Uterus (tissue), 4 donors: ENCODE results near the gene TRANK1. TPM values are rescaled to one million over a fixed set of nuclear protein-coding genes. Genes with fewer than 3 reads are reported as not detected.

Experiments used
- DNase-seq, 2 donors: peaks; one replicate each; pipeline ENCODE4 v3.0.0-alpha.2; 2019 to 2020
- H3K27ac ChIP-seq, 2 donors: fragments of 200-600 bp; sonication (generic); 1 replicate in 1 of 2; 2 replicates in 1 of 2; pipeline ENCODE4 v1.5.1; 2016 to 2018
- H3K27me3 ChIP-seq, 2 donors: fragments of 200-600 bp; sonication (generic); one replicate each; pipeline ENCODE4 v1.5.1; 2018 to 2019; ENCODE audit warnings: control low read depth in 1 of 2
- H3K36me3 ChIP-seq, 2 donors: fragments of 200-600 bp; sonication (generic); one replicate each; pipeline ENCODE4 v1.5.1; 2019; ENCODE audit warnings: control low read depth in 1 of 2
- H3K4me1 ChIP-seq, 2 donors: fragments of 200-600 bp; sonication (generic); one replicate each; pipeline ENCODE4 v1.5.1; 2018 to 2019; ENCODE audit warnings: control low read depth in 1 of 2
- H3K4me3 ChIP-seq, 2 donors: fragments of 200-600 bp; sonication (generic); 1 replicate in 1 of 2; 2 replicates in 1 of 2; pipeline ENCODE4 v1.5.1; 2018 to 2019; ENCODE audit warnings: mild to moderate bottlenecking in 1 of 2
- H3K9me3 ChIP-seq, 2 donors: fragments of 200-600 bp; sonication (generic); one replicate each; pipeline ENCODE4 v1.5.1; 2019; ENCODE audit warnings: control low read depth in 1 of 2
- CTCF ChIP-seq, 4 experiments: fragments of 200-600 bp in 2 of 4; fragments of 450-650 bp in 2 of 4; sonication (generic) in 2 of 4; IDR thresholded peaks; one replicate each; pipeline ENCODE4 v1.5.1; 2016 to 2019; ENCODE audit warnings: antibody characterized with exemption in 4 of 4, mild to moderate bottlenecking in 2 of 4, moderate library complexity in 1 of 4
- POLR2A ChIP-seq, 2 donors: fragments of 450-650 bp; IDR thresholded peaks; one replicate each; pipeline ENCODE4 v1.6.1; 2016; ENCODE audit warnings: antibody characterized with exemption in 2 of 2, mild to moderate bottlenecking in 1 of 2, moderate library complexity in 1 of 2
- intact Hi-C: fragments of 100-400 bp; cut with DNase I; formaldehyde crosslinking; loops from one replicate; pipeline ENCODE4 v1.15.1; 2023; ENCODE audit warnings: low total_unique reads
- total RNA-seq, 4 donors: library from RNA; depleted of rRNA in 3 of 4; stranded (reverse); fragments of >200 nt in 3 of 4; gene quantifications; one replicate each; pipeline versions ENCODE4 v1.1.0 to v1.2.4, GENCODE V29; 2014 to 2023
- donor health status: DM: yes; HTN: yes; CAD: no.

Gene TRANK1
- total RNA-seq, 4 donors from 2014 or later = 10.6 to 52.1 (median 21.6) TPM

DNA sequence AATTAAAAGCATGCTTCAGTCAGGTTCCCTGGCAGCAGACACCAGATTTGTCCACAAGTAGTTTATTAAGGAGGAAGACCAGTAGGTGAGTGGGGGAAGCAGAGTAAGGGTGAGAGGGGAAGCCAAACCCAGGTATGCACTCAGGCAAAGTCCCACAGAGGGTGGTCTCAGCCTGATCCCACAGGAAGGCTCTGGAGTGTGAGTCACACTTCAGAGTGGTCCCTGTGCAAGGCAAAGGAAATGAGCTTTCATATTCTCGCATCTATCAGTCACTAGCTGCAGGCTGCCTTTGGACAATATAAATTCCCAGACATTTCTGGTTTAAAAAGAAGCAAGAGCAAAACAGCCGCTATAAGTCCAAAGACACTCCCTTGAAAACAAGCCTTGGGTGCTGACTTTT lies 78.5 kb downstream of the TRANK1 start:
- no peak for DNase-seq
- H3K27ac ChIP-seq = no peak overlapping the region
- intact Hi-C loops = no loop called here
- no peak overlapping the region for H3K4me3 ChIP-seq
- no peaks in the 10 kb centered on the region for H3K36me3 ChIP-seq
- H3K4me1 ChIP-seq = no peaks in the 10 kb centered on the region
- no peaks in the 10 kb centered on the region for H3K27me3 ChIP-seq
- TF ChIP-seq POLR2A (IDR thresholded peaks at IDR 0.05) (no peak), CTCF (IDR thresholded peaks at IDR 0.05) (no peak)
- no peaks in the 10 kb centered on the region for H3K9me3 ChIP-seq

DNA sequence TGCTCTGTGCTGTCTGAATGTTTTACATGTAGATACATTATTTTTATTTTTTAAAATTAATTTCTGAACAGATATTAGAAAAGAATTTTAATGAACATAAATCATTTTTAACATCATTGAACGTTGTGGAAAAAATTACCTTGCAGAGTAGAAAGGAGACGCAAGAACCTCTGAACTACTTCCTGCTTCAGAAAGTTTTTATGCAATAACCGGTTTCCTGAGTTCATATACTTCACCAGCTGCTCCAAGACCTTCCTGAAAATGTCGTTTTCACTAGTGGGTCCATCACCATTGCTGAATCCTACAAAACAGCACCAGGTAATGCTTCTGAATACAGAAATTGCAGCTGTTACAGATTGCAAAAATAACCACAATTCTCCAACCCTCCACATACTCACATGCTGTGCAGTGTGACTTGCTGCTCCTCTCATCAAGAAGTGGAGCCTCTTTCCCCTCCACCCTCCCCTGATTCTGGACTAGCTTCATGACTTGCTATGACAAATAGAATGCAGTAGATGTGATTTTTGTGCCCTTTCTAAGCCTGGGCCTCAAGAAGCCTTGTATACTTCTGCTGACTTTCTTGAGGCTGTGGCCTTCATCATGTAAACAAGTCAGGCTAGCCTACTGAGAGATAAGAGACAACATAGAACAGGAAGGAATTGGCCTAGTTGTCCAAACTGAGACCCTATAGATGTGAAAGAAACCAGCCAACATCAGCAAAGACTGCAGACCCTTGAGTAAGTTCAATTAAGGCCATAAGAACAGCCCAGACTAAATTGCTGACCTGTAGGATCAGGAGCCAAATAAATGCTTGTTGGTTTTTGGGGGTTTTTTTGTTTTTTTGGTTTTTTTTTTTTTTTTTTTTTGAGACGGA lies 80.4 kb downstream of the TRANK1 start:
- DNase-seq = no peak
- Histone ChIP-seq H3K4me3 (no peak overlapping the region), H3K36me3 (no peaks in the 10 kb centered on the region), H3K27ac (no peak overlapping the region), H3K27me3 (no peaks in the 10 kb centered on the region), H3K4me1 (no peaks in the 10 kb centered on the region), H3K9me3 (no peaks in the 10 kb centered on the region)
- TF ChIP-seq CTCF (IDR thresholded peaks at IDR 0.05) (no peak), POLR2A (IDR thresholded peaks at IDR 0.05) (no peak)
- intact Hi-C loops = no loop called here

GRCh38 chr3:36862076-36862755 lies 82.6 kb downstream of the TRANK1 start:
- TF ChIP-seq CTCF (IDR thresholded peaks at IDR 0.05) (no peak), POLR2A (IDR thresholded peaks at IDR 0.05) (no peak)
- Histone ChIP-seq H3K4me1 (no peaks in the 10 kb centered on the region), H3K4me3 (no peak overlapping the region), H3K9me3 (no peaks in the 10 kb centered on the region), H3K36me3 (no peaks in the 10 kb centered on the region), H3K27me3 (no peaks in the 10 kb centered on the region), H3K27ac (no peak overlapping the region)
- no peak for DNase-seq
- intact Hi-C loops = no loop called here

DNA sequence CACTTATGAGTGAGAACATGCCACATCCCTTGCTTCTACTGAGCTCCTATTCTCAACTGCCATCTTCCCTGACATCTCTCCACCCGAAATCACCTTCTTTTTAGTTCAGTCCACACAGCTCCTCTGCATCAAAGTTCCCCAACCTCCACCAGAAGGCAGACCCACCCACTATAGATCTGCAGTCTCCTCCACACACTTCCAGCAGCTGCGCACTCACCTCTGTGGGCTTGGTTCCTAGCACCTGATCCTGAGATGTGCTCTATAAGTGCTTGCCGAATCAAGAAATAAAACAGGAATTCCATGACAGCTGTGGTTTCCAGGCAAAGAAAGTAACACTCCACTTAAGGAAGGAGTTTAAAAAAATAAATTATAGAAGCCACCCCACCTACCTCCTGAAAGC lies 85.4 kb downstream of the TRANK1 start:
- Histone ChIP-seq H3K9me3 (no peaks in the 10 kb centered on the region), H3K27me3 (no peaks in the 10 kb centered on the region), H3K4me3 (no peak overlapping the region), H3K27ac (no peak overlapping the region), H3K4me1 (no peaks in the 10 kb centered on the region), H3K36me3 (no peaks in the 10 kb centered on the region)
- DNase-seq = no peak
- TF ChIP-seq CTCF (IDR thresholded peaks at IDR 0.05) = no peak
- no peak for TF ChIP-seq POLR2A (IDR thresholded peaks at IDR 0.05)
- intact Hi-C loops = no loop called here

DNA sequence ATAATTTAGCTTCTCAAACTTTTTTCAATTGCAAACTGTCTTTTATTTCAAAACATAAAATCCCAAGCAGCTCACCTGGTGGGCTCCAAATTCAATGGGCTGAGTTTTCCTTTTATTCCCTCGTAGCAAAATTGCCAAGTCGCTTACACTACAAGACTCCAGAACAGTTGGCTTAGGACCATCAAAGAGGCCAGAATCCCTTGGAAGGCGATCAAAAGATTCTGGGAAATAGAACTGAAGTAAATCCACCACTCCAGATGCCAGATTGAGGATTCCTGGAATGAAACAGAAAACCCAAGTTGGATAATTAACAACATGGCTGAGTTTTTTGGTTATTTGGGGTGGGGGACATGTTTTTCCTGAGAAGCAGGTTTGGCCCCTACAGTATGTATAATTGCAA lies 92.8 kb downstream of the TRANK1 start:
- DNase-seq = no peak
- intact Hi-C loops = no loop called here
- H3K36me3 ChIP-seq = no peaks in the 10 kb centered on the region

More for the DNA sequence above, 92.8 kb downstream of the TRANK1 start:
- Histone ChIP-seq H3K27me3 (no peaks in the 10 kb centered on the region), H3K9me3 (no peaks in the 10 kb centered on the region), H3K4me1 (no peaks in the 10 kb centered on the region), H3K27ac (no peak overlapping the region), H3K4me3 (no peak overlapping the region)
- TF ChIP-seq CTCF (IDR thresholded peaks at IDR 0.05) (no peak), POLR2A (IDR thresholded peaks at IDR 0.05) (no peak)
